GM12801 (cell line): ENCODE measurements around the gene FARP1.

Source experiments
- CTCF ChIP-seq: IDR thresholded peaks from one replicate; pipeline ENCODE4 v1.5.1; 2011; ENCODE audit warnings: control low read depth; ENCODE audit not compliant: insufficient read length; ENCODE audit errors: extremely low read depth

The FARP1 gene

GRCh38 chr13:98224557-98224956, 81.7 kb downstream of the FARP1 start:
- no peak for TF ChIP-seq CTCF

- TF ChIP-seq CTCF = no peak
Observed at GRCh38 chr13:98225036-98225940, 82.4 kb downstream of the FARP1 start.

- no peak for TF ChIP-seq CTCF
Observed at GRCh38 chr13:98226496-98226895, 83.6 kb downstream of the FARP1 start.

- TF ChIP-seq CTCF = no peak
Observed at GRCh38 chr13:98228661-98229341, 85.9 kb downstream of the FARP1 start.

GRCh38 chr13:98232456-98232855, 89.6 kb downstream of the FARP1 start:
- no peak for TF ChIP-seq CTCF

GRCh38 chr13:98233127-98233526, 90.2 kb downstream of the FARP1 start:
- no peak for TF ChIP-seq CTCF

- TF ChIP-seq CTCF = no peak
Observed at GRCh38 chr13:98234348-98234747, 91.5 kb downstream of the FARP1 start.
